ENCODE measurements around the gene AIFM1.

AIFM1 gene

GRCh38 chrX:130094696-130095095 lies 70.9 kb downstream of the AIFM1 start:
- TF ChIP-seq, protein P1, sequence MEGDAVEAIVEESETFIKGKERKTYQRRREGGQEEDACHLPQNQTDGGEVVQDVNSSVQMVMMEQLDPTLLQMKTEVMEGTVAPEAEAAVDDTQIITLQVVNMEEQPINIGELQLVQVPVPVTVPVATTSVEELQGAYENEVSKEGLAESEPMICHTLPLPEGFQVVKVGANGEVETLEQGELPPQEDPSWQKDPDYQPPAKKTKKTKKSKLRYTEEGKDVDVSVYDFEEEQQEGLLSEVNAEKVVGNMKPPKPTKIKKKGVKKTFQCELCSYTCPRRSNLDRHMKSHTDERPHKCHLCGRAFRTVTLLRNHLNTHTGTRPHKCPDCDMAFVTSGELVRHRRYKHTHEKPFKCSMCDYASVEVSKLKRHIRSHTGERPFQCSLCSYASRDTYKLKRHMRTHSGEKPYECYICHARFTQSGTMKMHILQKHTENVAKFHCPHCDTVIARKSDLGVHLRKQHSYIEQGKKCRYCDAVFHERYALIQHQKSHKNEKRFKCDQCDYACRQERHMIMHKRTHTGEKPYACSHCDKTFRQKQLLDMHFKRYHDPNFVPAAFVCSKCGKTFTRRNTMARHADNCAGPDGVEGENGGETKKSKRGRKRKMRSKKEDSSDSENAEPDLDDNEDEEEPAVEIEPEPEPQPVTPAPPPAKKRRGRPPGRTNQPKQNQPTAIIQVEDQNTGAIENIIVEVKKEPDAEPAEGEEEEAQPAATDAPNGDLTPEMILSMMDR (IDR thresholded peaks at IDR 0.05; ENCODE audit: insufficient read depth, low read length, poor library complexity, severe bottlenecking), result no peak
- Histone ChIP-seq H3K4me3 (replicated peaks; ENCODE audit: low read depth, low read length) (no peak overlapping the region), H3K27me3 (replicated peaks; ENCODE audit: control insufficient read depth, insufficient read depth, low read length) (no peaks in the 10 kb centered on the region), H3K36me3 (ENCODE audit: control insufficient read depth, insufficient read depth, low read length) (no peaks in the 10 kb centered on the region; the same call in 1 of the 2 replicates)
- no peak for DNase-seq (ENCODE audit: extremely low read depth, insufficient read length)

DNA sequence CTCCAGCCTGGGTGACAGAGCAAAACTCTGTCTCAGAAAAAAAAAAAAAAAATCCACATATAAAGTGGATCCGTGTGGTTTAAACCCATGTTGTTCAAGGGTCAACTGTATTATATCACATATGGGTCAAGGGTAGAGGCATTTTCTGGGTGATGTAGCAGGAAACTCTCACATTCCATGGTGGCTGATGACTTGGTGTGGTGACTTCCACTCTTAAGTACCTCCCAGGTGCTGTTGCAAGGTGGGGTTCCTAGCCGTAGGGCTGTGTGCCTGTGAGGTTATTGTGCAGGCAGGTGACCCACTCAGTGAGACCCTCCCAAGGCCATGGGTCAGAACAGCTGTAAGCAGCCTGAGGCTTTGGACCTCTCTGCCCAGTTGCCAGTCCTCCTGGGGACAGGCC lies 72.4 kb downstream of the AIFM1 start:
- Histone ChIP-seq H3K4me3 (replicated peaks; ENCODE audit: low read depth, low read length) (no peak overlapping the region), H3K27me3 (replicated peaks; ENCODE audit: control insufficient read depth, insufficient read depth, low read length) (no peaks in the 10 kb centered on the region), H3K36me3 (ENCODE audit: control insufficient read depth, insufficient read depth, low read length) (no peaks in the 10 kb centered on the region; the same call in 1 of the 2 replicates)
- DNase-seq (ENCODE audit: extremely low read depth, insufficient read length), result no peak
- TF ChIP-seq, protein P1 (IDR thresholded peaks at IDR 0.05; ENCODE audit: insufficient read depth, low read length, poor library complexity, severe bottlenecking), result no peak

- no peaks in the 10 kb centered on the region for H3K27me3 ChIP-seq (replicated peaks; ENCODE audit: control insufficient read depth, insufficient read depth, low read length)
- peak; percentile 90 for DNase-seq (ENCODE audit: extremely low read depth, insufficient read length)
- no peaks in the 10 kb centered on the region; the same call in 1 of the 2 replicates for H3K36me3 ChIP-seq (ENCODE audit: control insufficient read depth, insufficient read depth, low read length)
- TF ChIP-seq, protein P1 (IDR thresholded peaks at IDR 0.05; ENCODE audit: insufficient read depth, low read length, poor library complexity, severe bottlenecking), result peak; percentile 28
- H3K4me3 ChIP-seq (replicated peaks; ENCODE audit: low read depth, low read length), result peak overlapping the region; percentile 53
Measured at GRCh38 chrX:130091980-130092522, 73.6 kb downstream of the AIFM1 start.

- Histone ChIP-seq H3K36me3 (ENCODE audit: control insufficient read depth, insufficient read depth, low read length) (no peaks in the 10 kb centered on the region; the same call in 1 of the 2 replicates), H3K27me3 (replicated peaks; ENCODE audit: control insufficient read depth, insufficient read depth, low read length) (no peaks in the 10 kb centered on the region), H3K4me3 (replicated peaks; ENCODE audit: low read depth, low read length) (no peak overlapping the region)
- DNase-seq (ENCODE audit: extremely low read depth, insufficient read length), result no peak
- TF ChIP-seq, protein P1 (IDR thresholded peaks at IDR 0.05; ENCODE audit: insufficient read depth, low read length, poor library complexity, severe bottlenecking), result no peak
Measured at GRCh38 chrX:130090364-130090763, 75.3 kb downstream of the AIFM1 start.

DNA sequence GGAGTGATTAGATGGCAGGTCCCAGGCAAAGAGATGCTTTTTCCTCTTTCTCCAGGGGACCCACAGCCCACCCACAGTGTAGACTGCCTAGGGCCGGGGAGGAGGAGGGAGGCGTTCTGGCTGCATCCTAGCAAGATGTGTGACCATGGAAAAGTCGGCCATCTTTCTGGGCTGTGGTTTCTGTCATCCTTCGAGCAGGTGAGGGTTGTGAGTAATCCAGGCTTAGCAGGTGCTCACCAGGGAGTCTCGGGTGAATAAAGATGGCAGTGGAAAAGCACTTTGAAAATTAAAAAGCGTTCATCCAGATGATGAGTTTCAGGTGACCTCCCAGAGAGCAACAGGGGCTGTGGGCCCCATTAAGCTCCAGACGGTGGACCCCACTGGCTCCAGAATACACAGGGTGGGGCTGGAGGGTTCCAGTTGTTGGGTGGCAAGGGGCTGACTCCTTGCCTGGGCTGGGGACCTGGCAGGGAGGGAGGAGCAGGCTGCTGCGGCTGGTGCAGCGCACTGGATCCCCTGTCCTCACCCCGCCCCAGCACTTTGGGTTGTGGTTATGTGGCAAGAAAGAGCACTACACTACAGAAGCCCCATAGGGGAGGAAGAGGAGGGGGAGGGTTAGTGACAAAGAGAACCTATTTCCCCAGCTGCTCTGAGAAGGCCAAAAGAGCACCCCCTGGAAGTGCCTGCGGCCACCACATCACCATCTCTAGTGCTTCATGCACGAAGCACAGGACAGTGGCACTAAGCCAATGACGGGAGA lies 79.0 kb downstream of the AIFM1 start:
- DNase-seq (ENCODE audit: extremely low read depth, insufficient read length), result peak; percentile 80
- no peaks in the 10 kb centered on the region for H3K27me3 ChIP-seq (replicated peaks; ENCODE audit: control insufficient read depth, insufficient read depth, low read length)
- TF ChIP-seq, protein P1 (IDR thresholded peaks at IDR 0.05; ENCODE audit: insufficient read depth, low read length, poor library complexity, severe bottlenecking), result no peak
- peak overlapping the region; percentile 47 for H3K4me3 ChIP-seq (replicated peaks; ENCODE audit: low read depth, low read length)
- H3K36me3 ChIP-seq (ENCODE audit: control insufficient read depth, insufficient read depth, low read length), result no peaks in the 10 kb centered on the region
